Measurements from ENCODE around the gene ACSL3.

The ACSL3 gene

DNA sequence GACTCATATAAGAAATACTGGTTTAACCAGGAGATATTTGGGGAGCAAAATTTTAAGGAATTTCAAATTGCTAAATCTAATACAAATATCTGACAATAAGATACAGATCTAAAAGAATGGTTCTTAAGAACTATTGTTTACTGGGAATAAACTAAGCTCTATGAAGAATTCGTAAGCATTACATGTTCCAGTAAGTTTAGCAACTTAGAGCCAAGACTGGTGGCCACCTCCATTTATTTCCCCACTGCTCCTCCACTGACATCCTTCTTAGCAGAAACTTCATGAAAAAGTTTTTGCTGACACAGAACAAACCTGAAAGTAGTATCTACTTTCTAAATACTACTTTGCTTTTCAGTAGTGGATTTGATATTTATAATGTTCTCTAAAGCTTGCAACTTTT, 83.0 kb downstream of the ACSL3 start:
- DNase-seq (no peak), ATAC-seq (no peak)

DNA sequence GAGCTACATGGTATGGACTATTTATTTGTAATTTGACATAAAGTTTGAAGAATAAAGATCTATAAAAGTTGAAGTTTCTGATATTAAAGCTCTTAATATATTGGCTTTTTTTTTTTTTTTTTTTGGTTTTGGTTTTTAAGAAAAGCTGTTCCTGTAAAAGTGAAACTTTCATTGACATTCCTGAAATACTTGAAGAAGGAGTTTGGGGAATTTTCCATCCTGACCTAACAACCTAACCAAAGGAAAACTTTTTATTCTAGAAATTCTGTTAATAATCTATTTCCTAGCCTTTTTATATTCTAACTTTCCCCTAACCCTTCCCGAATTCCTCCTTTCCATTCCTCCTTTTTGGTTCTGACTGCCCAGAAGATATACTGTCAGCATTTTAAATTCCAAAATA, 83.7 kb downstream of the ACSL3 start:
- ATAC-seq (no peak), DNase-seq (no peak)

DNA sequence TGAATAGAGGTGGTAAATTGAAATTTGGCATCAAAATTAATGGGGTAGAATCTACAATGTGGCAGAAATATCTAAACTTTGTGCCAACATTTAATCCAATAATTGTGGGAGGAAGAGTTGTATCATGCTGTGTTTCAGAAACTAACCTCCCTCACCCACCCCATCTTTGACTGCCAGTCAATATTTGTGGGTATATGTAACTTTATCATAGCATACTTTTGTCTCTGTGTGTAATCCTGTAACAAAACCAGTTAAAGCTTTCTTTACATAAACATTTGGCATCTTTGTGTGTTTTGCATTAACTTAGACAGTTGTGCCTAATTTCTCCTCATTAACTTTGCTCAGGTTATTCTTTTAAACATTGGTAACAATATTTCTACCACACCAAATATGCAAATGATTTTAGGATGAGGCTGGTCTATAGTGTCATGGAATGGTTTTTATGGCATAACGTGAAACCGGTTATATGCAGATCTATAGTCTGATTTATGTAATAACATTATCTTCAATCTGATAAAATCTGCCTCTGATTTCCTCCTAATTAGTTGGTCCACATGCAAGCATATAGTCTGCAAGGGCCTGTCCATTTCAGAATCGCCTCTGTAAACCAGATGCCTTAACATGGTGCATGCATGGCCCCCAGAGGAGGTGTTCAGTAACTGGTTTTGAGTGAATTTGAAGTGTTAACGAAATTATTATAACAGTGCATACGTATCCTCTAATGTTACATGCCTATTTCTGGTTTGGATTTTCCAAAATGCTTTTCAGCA, 84.3 kb downstream of the ACSL3 start:
- no peak for DNase-seq
- no peak for ATAC-seq

DNA sequence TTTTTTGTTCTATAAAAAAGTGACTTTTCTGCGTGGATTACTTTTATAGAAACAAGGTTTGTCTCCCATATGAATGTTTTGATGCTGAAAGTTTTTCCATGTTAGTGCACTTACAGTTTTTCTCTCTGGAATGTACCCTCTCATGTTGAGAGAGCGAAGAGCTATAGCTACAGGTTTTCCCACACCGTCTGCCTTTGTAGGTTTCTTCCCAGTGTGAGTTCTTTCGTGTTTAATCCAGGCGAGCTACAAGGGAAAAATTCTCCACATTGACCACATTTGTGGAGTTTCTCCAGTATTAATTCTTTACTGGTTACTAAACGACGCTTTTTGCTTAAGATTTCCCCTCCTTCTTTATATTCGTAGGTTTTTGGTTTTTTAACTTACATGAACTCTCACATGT, 85.1 kb downstream of the ACSL3 start:
- ATAC-seq (no peak), DNase-seq (no peak)

DNA sequence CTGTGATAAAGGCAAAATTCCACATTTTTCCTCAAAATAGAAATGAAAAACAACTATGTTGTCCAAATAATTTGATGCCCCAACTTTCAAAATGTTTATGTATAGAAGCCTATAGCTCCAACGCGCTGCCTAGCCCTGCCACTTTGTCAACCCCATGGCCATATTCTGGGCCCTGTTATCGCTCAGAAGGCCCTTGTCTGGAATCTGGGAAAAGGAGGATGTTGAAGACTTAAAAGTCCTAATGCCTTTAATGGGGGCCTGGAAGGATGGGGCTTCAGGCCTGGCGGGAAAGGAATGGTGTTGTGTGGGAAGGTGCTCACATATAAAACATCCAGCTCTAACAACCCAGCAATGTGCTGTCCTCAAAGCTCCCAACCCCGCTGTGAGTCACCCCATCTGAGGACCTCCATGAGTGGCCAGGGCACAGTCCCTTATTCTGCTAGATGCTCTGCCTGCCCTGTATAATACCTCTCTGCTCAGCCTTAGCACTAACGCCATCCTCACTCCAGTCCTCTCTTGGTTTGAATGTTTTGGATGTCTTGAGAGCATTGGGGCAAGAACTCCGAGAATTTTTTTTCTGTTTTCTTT, 86.0 kb downstream of the ACSL3 start:
- ATAC-seq = peak; percentile 32
- no peak for DNase-seq

DNA sequence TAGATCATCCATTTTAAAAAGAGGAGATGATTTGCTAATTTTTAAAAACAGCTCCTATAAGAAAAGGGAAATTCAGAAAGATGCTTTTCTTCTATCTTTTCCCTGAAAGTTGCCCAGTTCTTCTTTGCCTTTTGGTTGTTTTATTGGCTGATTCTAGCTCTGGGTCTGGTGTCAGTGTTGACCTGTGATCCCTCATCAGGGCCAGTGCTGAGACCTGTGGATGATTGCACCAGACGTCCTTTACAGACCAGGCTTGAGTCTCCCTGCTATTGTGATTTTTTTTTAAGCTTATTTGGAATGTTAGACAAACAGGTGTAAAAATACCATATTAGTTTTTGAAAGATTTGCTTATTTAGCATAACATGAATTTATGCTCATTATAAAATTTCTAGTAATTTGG, 88.2 kb downstream of the ACSL3 start:
- DNase-seq (no peak), ATAC-seq (no peak)

DNA sequence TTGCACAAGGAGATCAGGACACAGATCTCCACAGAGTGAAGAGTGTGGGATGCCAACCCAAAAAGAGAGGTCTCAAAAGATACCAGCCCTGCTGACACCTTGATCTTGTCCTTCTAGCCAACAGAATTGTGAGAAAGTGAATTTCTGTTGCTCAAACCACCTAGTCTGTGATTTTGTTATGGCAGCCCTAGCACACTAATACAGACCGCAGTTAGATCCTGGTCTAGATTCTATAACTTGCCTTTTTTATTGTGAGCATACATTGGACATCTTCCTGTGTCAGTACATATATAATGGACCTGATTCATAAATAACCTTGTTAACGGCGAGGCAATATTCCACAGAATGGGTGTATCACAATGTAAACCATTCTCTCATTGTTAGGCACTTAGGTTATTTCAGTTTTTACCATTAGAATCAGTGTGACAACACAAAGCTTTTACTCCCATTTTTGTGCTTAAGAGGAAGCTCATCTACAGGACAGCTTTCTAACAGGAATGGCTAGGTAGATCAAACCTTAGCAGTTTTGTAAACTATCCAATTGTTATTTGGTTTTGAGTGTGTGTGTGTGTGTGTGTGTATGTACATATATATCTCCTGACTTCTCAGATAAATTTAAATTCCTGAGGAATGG, 89.0 kb downstream of the ACSL3 start:
- ATAC-seq = no peak

DNA sequence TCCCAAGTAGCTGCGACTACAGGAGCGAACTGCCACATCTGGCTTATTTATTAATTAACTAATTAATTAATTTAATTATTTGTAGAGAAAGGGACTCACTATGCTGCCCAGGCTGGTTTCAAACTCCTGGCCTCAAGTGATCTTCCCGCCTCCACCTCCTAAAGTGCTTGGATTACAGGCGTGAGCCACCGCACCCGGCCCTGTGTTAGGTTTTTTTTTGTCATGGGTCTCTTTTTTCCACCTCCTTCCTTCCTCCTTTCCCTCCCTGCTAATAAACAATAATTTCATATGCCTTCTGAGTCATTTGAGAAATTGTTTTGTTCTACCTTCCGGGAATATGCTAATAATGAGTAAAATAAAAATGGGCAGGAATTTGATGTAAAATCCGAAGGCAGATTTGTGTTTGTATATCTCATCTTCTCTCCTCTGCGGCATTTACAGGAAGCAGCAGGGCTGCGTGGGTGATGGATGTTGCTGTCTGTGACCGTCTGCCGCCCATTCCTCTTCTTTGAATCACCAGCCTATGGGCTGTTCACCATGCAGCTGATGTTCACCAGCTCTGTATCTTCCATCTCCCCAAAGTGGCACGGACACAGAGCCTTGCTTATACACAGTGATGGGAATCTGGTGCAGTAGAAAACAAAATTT, 89.9 kb downstream of the ACSL3 start:
- ATAC-seq = no peak
- no peak for DNase-seq

More for the DNA sequence above, 89.0 kb downstream of the ACSL3 start:
- no peak for DNase-seq

DNA sequence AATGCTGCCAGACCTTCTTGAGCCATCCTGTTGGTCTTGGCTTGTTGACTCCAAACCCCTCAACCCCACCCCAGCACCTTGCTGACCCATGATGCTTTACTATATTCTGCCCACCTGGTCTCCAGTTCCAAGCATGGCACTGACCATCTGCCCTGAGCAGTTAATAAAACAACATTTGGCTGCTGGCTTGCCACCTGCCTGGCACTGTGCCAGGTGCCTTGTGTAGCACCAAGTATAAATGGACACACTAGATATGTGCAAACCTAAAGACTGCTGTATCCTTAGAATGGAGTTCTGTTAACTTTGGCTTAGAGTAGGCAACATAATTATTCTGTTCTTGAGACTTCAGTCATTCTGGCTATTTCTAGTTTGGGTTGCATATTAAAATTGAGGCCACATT, 91.4 kb downstream of the ACSL3 start:
- DNase-seq = no peak
- no peak for ATAC-seq

DNA sequence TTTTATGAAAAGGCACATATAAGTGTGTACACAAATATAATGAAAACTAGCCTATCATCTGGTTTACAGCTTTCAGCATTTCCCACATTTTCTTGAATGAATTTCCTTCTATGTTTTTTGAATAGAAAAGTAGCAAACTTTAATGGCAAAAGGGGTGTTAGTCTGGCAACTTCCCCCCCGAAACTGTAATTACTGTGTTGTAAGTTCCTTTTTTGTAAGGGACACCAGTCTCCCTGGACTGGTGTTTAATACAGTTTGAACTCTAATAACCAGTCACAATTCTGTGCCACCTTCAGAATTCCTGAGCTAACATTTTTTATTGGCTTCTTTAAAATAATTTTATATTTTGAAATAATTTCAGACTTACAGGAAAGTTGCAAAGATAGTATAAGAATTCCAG, 94.2 kb downstream of the ACSL3 start:
- ATAC-seq (no peak), DNase-seq (no peak)

DNA sequence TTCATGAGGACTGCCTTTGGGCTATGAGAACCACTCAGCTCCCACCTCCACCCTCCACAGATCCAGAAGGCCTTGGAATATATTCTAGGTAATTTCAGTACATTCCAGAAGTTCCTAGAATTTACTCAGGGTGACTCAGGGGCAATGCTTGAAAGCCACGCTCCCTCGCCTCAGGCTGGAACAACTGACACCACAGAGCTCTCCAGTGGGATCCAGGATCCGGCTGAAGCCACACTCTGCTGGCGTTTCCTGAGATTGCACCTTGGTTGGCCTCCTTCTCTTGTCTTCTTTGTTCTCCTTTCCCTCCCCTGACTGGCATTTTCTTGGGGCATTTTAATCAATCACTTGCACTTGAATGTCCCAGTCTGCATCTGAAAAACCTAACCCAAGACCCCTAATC, 98.5 kb downstream of the ACSL3 start:
- DNase-seq (no peak), ATAC-seq (no peak)

DNA sequence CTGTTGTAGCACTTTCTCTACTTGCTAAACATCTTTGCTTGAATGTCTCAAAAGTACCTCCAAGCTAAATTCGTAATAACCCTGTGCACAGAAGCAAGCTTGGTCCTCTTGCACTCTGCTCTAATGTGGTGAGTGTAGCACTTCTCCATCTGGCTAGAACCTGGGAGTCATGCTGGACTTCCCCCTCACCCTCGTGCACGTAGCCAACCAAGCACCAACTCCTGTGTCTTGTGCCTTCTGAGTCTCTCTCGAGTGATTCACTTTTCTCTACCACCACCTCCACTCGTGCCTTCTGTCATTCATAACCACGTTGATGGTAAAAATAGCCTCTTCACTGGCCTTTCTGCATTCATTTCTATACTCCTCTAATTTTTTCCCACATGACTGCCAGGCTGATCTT, 99.3 kb downstream of the ACSL3 start:
- ATAC-seq = peak; percentile 76
- DNase-seq = no peak

DNA sequence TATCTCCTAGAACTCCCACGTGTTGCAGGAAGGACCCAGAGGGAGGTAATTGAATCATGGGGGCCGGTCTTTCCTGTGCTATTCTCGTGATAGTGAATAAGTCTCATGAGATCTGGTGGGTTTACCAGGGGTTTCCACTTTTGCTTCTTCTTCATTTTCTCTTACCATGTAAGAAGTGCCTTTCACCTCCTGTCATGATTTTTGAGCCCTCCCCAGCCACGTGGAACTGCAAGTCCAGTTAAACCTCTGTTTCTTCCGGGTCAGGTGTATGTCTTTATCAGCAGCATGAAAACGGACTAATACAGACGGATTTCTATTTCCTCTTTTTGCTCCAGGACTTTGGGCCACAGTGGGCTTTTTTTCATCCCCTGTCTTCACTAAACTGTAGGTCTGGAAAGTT, 102.8 kb downstream of the ACSL3 start:
- ATAC-seq = no peak

DNA sequence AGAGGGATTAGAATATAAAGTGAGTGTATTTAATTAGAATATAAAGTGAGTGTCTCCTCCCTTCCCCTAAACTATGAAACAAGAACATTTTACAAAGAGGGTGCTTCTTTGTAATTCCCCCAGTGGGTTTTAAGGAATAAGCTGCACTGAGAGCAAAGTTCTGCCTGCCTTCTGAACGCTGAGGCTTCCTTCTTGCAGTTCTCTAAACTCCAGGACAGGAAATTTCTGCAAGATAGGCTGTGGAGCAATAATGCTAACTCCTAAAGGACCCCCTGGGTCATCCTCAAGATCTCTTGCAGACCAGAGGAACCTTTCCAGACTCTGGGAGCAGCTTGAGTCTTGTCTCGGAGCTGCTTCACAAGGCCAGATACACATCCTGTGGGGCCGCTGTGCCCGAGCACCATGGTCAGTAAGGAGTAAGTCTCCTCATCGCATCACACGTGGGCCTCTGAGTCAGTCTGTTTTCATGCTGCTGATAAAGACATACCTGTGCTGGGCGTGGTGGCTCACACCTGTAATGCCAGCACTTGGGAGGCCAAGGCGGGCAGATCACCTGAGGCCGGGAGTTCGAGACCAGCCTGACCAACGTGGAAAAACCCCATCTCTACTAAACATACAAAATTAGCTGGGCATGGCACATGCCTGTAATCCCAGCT, 103.7 kb downstream of the ACSL3 start:
- ATAC-seq (no peak), DNase-seq (no peak)

More for the DNA sequence above, 102.8 kb downstream of the ACSL3 start:
- DNase-seq = no peak

DNA sequence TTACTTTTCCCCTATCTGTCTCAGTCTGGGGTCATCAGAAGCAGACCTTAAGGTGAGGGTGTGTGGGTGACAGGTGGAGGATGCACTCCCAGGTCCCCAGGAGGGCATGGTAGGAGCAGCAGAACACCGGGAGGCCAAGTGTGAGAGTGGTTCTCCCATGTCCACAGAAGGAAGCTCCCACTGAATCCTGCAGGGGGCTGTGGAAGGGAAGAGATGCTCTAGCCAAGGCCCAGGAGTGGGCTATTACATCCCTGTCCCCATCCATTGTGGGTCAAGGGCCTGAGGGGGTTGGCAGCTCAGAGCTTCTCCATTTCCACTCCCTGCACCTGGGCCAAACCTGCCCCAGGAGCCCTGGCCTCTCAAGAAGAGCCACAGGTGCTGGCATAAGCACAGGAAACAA, 104.7 kb downstream of the ACSL3 start:
- no peak for DNase-seq
- ATAC-seq = no peak

DNA sequence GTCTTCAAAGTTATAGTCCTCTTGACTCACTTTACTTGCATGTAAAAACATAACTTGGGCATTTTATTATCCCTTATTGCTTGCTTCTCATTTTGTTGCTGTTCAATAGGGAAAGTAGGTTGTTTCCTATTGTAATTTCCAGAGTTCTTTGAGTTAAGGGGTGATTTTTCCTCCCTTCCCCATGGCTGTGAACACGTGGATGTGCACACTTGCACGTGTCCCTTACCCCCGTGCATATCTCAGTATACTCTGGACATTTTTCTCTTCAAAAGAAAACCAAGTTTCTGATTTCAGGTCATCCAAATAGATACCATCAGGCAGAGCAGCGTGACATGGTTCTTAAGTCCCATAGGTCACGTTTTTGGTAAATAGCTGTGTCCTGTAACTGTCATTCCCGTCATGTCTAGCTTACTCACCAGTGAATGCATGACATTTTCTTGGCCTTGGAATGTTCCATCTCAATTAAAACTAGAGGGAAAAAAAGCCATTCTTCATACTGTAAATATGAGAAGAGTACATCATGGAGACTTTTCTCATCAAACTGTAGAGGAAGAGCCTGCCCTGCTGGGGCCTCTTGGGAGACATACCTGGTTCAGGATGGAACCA, 107.8 kb downstream of the ACSL3 start:
- DNase-seq (no peak), ATAC-seq (no peak)

DNA sequence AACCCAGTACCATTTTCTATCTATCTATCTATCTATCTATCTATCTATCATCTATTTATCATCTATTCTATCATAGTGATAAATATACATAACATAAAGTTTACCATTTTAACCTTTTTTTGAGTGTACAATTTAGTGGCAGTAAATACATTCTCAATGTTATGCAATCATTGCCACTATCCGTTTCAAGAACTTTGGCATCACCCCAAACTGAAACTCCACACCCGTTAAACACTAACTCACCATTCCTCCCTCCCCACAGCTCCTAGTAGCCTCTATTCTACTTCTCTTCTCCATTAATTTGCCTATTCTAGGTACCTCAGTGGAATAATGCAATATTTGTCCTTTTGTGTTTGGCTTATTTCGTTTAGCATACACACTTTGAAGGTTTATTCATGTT, 108.7 kb downstream of the ACSL3 start:
- DNase-seq = no peak

DNA sequence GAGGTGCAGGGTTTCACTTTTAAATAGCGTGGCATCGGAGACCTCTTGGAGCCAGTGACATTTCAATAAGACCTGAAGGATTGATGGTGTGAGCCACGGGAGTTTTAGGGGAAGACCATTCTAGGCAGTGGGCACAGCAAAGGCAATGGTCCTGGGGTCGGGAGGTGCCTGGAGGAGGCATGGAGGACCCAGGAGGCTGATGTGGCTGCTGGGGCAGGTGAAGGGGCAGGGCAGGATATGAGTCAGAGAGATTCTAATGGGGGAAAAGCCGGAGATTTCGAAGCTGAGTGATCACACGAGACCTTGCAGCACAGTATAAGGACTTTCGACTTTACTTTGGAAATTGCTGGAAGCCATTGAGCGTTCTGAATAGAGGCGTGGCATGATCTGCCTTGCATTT, 111.6 kb downstream of the ACSL3 start:
- ATAC-seq (no peak), DNase-seq (no peak)

More for the DNA sequence above, 108.7 kb downstream of the ACSL3 start:
- no peak for ATAC-seq

DNA sequence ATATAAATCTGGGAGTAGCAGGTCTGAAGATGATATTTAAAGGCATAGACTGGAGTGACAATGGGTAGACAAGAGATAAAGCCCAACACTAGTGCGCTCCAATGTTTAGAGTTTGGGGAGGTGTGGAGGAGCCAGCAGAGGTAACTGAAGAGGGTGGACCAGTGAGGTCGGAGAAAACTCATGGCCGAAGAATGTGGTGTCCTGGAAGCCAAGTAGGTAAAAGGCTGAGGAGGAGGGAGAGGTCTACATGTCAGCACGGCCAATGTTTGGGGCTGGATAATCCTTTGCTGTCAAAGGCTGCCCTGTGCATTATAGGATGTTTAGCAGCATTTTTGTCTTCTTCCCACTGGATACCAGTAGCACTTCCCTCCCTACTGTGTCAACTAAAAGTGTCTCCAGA, 112.4 kb downstream of the ACSL3 start:
- ATAC-seq = no peak
- no peak for DNase-seq

DNA sequence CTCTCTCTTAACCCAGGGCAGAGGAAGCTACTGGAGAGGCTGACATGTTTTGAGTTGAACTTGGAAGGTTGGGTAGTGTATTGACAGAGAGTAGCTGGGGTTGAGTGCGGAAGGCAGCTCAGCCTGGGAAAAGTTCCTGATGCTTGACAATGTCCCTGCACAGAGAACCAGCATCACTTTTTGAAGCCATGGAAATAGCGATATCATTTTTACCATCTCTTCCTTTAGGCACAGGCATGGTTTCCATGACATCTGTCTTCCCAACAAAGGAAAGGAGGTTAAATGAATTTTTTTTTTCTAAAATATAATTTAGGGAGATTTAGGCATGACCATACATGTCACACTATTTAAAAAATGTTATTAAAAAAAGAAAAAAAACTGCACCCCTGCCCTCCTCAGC, 112.9 kb downstream of the ACSL3 start:
- DNase-seq (no peak), ATAC-seq (no peak)

DNA sequence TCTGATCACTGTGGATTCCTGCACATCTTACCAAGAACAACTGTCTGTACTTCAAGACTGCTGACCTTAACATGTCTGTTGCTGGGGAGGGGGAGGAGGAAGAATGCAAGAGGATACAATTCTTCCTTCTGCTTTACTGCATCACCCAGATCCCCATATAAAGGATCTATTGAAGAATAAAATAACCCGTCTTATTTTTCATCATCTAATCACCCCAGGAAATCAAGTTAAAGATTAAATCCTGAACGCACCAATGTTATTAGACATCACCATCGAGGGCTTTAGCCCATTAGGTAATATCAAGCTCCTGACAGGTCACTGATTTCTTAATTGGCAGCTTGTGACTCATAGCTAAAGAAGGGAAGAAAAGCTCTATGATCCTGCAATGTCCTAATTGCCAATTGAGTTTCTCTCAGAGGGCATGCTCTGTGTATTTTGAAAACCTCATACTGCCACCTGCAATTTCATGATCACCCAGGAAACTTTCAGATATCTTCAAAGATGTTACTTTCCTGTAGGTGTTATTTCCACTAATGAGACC, 115.8 kb downstream of the ACSL3 start:
- ATAC-seq = no peak
- no peak for DNase-seq

DNA sequence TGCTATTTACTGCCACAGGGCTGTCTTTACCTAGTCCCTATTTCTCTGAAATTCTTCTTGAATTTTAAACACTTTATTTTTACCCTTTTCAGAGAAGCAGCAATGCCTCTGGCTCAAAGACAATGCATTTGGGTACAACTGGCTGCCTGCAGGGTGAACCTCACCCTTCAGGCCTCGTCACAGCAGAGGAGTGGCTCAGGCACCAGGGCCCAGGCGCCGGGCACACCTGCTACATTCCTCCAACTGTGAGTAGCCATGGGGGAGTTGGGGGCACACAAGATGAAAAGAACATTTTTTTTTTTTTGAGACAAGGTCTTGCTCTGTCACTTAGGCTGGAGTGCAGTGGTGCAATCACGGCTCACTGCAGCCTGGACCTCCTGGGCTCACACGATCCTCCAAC, 116.3 kb downstream of the ACSL3 start:
- no peak for ATAC-seq

More for the DNA sequence above, 116.3 kb downstream of the ACSL3 start:
- DNase-seq = no peak
